ENCODE data around the gene RAMP1. TPM values are rescaled to one million over a fixed set of nuclear protein-coding genes. Genes with fewer than 3 reads are reported as not detected.

The RAMP1 gene
- total and polyA plus RNA-seq, 8 donors, result 6.8 to 12.6 (median 8.7) TPM

- TF ChIP-seq, protein P1, sequence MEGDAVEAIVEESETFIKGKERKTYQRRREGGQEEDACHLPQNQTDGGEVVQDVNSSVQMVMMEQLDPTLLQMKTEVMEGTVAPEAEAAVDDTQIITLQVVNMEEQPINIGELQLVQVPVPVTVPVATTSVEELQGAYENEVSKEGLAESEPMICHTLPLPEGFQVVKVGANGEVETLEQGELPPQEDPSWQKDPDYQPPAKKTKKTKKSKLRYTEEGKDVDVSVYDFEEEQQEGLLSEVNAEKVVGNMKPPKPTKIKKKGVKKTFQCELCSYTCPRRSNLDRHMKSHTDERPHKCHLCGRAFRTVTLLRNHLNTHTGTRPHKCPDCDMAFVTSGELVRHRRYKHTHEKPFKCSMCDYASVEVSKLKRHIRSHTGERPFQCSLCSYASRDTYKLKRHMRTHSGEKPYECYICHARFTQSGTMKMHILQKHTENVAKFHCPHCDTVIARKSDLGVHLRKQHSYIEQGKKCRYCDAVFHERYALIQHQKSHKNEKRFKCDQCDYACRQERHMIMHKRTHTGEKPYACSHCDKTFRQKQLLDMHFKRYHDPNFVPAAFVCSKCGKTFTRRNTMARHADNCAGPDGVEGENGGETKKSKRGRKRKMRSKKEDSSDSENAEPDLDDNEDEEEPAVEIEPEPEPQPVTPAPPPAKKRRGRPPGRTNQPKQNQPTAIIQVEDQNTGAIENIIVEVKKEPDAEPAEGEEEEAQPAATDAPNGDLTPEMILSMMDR (IDR thresholded peaks at IDR 0.05), result no peak
- ATAC-seq, result no peak
- Histone ChIP-seq H3K4me1 (no peaks in the 10 kb centered on the region), H3K4me3 (no peak overlapping the region), H3K27me3 (peaks cover 0 to 28% of the 10 kb centered on the region in 2 donors), H3K9me3 (no peaks in the 10 kb centered on the region), H3K27ac (no peak overlapping the region), H3K36me3 (no peaks in the 10 kb centered on the region)
- intact Hi-C loops (cut with DNase I), result no loop called here
- DNase-seq, result no peak
Measured at GRCh38 chr2:237868631-237869342, 9.4 kb downstream of the RAMP1 start.

DNA sequence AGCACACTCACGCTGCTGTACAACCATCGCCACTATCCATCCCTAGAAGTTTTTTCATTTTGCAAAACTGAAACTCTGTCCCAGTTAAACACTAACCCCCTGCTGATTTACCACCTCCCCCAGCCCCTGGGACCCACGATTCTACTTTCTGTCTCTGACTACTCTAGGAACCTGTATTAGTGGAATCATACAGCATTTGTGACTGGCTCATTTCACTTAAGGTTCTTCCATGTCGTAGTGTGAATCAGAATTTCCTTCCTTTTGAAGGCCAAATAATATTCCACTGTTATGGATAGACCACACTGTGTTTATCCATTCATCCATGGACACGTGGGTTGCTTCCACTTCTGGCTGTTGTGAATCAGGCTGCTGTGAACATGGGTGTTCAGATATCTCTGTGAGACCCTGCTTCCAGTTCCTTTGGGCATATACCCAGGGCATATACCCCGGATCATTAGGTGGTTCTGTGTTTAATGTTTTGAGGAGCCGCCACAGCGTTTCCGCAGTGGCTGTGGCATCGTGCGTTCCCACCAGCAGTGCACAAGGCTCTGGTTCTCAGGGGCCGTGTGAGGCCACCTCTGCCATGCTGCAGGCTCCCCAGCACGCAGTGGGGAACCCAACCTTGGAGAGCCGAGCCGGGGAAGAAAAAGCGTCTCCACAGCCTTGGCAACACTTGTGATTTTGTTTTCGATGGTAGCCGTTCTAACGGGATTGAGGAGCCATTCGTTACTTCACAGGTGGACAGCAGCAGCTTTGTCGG is 10.1 kb downstream of the RAMP1 start:
- TF ChIP-seq, protein P1 (IDR thresholded peaks at IDR 0.05), result no peak
- Histone ChIP-seq H3K4me3 (no peak overlapping the region), H3K4me1 (no peaks in the 10 kb centered on the region), H3K27me3 (peaks cover 0 to 21% of the 10 kb centered on the region in 2 donors), H3K27ac (no peak overlapping the region), H3K36me3 (no peaks in the 10 kb centered on the region), H3K9me3 (no peaks in the 10 kb centered on the region)
- no peak for DNase-seq
- intact Hi-C loops (cut with DNase I), result no loop called here
- no peak for ATAC-seq

DNA sequence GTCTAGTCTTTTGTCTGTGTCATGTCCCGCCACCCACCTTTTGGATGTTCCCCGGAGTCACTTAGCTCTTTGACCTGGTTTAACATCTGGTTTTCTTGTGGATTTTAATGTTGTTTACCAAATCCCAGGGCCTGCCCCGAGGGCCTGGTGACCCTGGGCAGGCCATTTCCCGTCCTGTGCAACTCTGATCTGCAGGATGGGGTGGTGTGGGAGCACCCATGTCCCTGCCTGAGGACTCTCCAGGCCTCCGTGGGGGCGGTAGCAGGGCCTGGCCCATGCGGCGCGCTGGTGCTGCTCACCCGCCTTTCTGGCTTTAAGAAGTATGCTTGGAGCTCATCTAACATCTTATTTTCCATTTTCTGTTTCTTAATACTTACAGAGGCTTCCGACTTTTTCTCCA is 10.7 kb downstream of the RAMP1 start:
- H3K27me3 ChIP-seq, result peaks cover 0 to 17% of the 10 kb centered on the region in 2 donors
- TF ChIP-seq, protein P1 (IDR thresholded peaks at IDR 0.05), result no peak
- no peaks in the 10 kb centered on the region for H3K36me3 ChIP-seq
- DNase-seq, result no peak
- H3K27ac ChIP-seq, result no peak overlapping the region
- H3K4me3 ChIP-seq, result no peak overlapping the region
- no peak for ATAC-seq
- H3K4me1 ChIP-seq, result no peaks in the 10 kb centered on the region
- no peaks in the 10 kb centered on the region for H3K9me3 ChIP-seq
- intact Hi-C loops (cut with DNase I), result no loop called here

DNA sequence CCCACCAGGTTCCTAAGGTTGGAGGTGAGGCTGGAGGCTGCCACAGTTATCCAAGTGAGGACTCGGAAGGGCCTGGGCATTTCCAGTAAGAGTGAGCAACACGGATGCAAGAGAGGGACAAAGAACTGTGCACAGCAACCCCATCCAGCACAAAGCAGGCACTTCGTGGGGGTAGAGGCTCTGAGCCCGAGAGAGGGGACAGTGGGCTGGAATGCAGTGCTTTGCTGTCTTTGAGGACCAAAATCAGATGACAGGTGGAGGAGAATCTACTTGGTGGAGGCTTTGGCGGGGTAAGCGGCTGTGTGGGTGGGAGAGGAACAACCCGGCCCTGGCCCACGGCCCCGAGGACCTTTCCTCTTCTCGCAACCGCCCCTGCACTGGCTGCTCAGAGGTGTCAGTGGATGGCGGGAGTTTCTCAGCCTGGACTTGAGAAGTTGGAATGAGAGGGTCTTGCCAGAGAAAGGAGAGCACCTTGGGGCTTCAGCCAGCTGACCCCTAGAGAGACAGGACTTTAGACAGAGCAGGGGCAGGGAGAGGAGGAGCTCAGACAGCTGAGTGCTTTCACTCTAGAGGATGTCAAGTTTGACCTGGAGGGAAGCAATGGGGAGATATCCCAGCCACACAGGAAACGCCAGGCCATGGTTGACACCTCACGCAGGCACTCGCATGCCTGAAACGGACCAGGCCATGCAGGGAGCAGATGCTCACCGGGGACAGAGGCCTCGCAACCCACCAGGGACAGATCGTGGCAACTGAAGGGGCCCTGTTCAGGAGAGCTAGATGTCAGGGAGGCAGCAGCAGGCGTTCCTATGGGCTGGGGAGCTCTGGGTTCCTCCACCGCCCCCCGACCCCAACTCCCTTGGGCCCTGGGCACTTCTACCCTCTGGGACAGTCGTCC is 11.6 kb downstream of the RAMP1 start:
- DNase-seq, result no peak
- intact Hi-C loops (cut with DNase I), result no loop called here
- H3K4me3 ChIP-seq, result no peak overlapping the region
- no peaks in the 10 kb centered on the region for H3K36me3 ChIP-seq
- H3K27ac ChIP-seq, result no peak overlapping the region
- ATAC-seq, result no peak
- TF ChIP-seq, protein P1 (IDR thresholded peaks at IDR 0.05), result no peak
- H3K27me3 ChIP-seq, result peaks cover 0 to 17% of the 10 kb centered on the region in 2 donors
- no peaks in the 10 kb centered on the region for H3K9me3 ChIP-seq
- H3K4me1 ChIP-seq, result no peaks in the 10 kb centered on the region

All from left lung (tissue), 10 donors.